ENCODE measurements around the gene ALDH2. TPM values are rescaled to one million over a fixed set of nuclear protein-coding genes. Genes with fewer than 3 reads are reported as not detected.
A peak's percentile ranks its signal among the peaks of the same experiment; 100 is the strongest.

ALDH2 gene
- total and polyA plus RNA-seq, 2 of the 8 experiments (the other 6 are each of a cell fraction or from before 2014, with no cell fraction given) = 25.4 to 43.8 TPM

DNA sequence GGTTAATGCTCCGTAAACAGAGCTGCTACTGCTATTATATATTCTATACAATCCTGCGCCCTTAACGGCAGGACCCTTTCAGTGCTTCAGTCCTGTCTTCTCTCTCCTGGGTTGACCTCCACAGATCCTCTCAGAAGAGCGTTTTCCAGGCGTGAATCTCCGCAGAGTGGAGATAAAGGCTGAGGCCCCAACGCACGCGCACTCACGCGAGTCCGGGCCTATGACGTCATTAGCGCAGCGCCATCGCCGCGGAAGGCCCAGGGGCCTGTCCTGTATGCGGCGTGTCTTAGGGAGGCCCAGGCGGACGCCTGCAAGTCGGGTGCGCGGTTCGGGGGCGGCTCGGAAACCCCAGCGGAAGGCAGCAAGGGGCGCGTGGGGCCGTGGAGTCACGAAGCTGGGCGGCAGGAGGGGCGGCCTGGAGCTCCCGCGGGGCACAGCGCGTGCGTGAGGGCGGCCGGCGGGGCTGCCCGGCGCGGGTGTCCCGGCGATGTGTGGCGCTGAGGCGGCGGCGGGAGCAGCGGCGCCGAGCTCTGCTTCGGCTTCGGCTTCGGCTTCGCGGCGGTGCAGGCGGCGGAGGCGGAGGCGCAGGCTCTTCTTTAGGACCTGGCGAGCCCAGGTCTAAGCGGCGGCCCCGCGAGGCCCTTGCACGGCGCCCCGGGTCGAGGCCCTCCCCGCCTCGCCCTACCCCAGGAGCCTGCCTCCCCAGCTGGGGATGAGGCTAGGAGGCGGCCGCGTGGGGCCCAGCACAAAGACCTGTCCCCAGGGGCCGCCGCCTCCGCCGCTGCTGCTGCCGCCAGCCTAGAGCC lies 75.2 kb downstream of the ALDH2 start, which contains the start of gene MAPKAPK5:
MAPKAPK5 (plus strand) TSS at position 479 of the 806 bp plus-strand sequence. CDS start 506 bp downstream, outside the sequence.
- Histone ChIP-seq H2AK5ac (ENCODE audit: low read depth, low read length) (peak within 1 kb of the TSS; percentile 54; the same call in 1 of the 2 replicates), H4K5ac (ENCODE audit: insufficient read length, low read depth, low read length) (peak within 1 kb of the TSS; percentile 84), H3K14ac (ENCODE audit: insufficient read length) (no peak within 1 kb of the TSS), H4K8ac (ENCODE audit: extremely low read depth, insufficient read depth, low read length) (peak within 1 kb of the TSS; percentile 100), H3K23me2 (ENCODE audit: low read depth, low read length) (peaks cover 6% of the 10 kb centered on the region), H3K23ac (ENCODE audit: insufficient read length) (no peak within 1 kb of the TSS), H4K20me1 (replicated peaks in 1 of 2; ENCODE audit: control insufficient read depth in 1 of 2, insufficient read depth in 2 of 2, low read length in 2 of 2) (peaks cover 0 to 9% of the 10 kb centered on the region in 2 experiments), H4K91ac (replicated peaks; ENCODE audit: insufficient read length, low read length) (peak within 1 kb of the TSS; percentile 94), H3K9me3 (ENCODE audit: insufficient read depth in 2 of 2, low read depth in 1 of 2, low read length in 1 of 2) (no peaks in the 10 kb centered on the region), H3K4me2 (ENCODE audit: insufficient read depth in 1 of 2, low read depth in 2 of 2, low read length in 2 of 2) (peak within 1 kb of the TSS; percentile 86 to 87), H3K79me2 (ENCODE audit: control insufficient read depth in 1 of 2, insufficient read depth in 2 of 2, low read length in 2 of 2) (peaks cover 29 to 73% of the 10 kb centered on the region in 2 experiments), H2BK120ac (replicated peaks; ENCODE audit: low read depth, low read length) (no peak within 1 kb of the TSS), H2BK20ac (ENCODE audit: low read length) (no peak within 1 kb of the TSS), H3K27ac (ENCODE audit: low read depth, low read length) (peak within 1 kb of the TSS; percentile 99), H3K36me3 (ENCODE audit: control insufficient read depth in 2 of 4, insufficient read depth in 4 of 4, low read length in 3 of 4) (peaks cover 2 to 11% (median 5%) of the 10 kb centered on the region in 4 experiments; a peak in 3 of 8 replicates), H3K9ac (replicated peaks in 1 of 4; ENCODE audit: extremely low read depth in 1 of 4, low read depth in 3 of 4, low read length in 3 of 4) (peak within 1 kb of the TSS; percentile 98 to 100 (median 98)), H3K18ac (ENCODE audit: extremely low read depth, low read length) (peak within 1 kb of the TSS; percentile 85; the same call in 1 of the 2 replicates), H3K56ac (replicated peaks; ENCODE audit: insufficient read length, low read depth, low read length) (peak within 1 kb of the TSS; percentile 56), H2BK5ac (ENCODE audit: low read depth, low read length) (peak within 1 kb of the TSS; percentile 93), H2BK12ac (ENCODE audit: low read depth, low read length) (no peak within 1 kb of the TSS), H3K27me3 (replicated peaks in 1 of 4; ENCODE audit: control insufficient read depth in 3 of 4, extremely low read depth in 1 of 4, insufficient read depth in 3 of 4, low read length in 3 of 4) (no peaks in the 10 kb centered on the region), H3K4ac (replicated peaks; ENCODE audit: insufficient read length, low read depth, low read length) (peak within 1 kb of the TSS; percentile 4), H2BK15ac (ENCODE audit: low read length) (no peak within 1 kb of the TSS), H3K79me1 (ENCODE audit: low read depth, low read length) (peaks cover 5% of the 10 kb centered on the region), H3K4me3 (ENCODE audit: extremely low read depth in 1 of 4, insufficient read depth in 2 of 4, low read depth in 3 of 4, low read length in 4 of 4) (peak within 1 kb of the TSS; percentile 75 to 94 (median 86)), H2AFZ (ENCODE audit: low read length) (peak within 1 kb of the TSS; percentile 13), H3K4me1 (replicated peaks in 1 of 4; ENCODE audit: control insufficient read depth in 3 of 4, insufficient read depth in 4 of 4, low read length in 3 of 4) (no peaks in the 10 kb centered on the region; a peak in 2 of 7 replicates)
- DNase-seq (ENCODE audit: low read depth in 1 of 2, low spot score in 2 of 2) = peak; percentile 86 to 98
- CTCF ChIA-PET (ENCODE audit: partially characterized antibody) = interaction anchor here (0.7 to 3.4 kb wide), 6 partner anchors 10 to 180 kb away, joined by 3 to 10 read pairs (median 3); no protein-coding TSS in a partner anchor
- FAIRE-seq = no peak
- 1% methylated on average over 68 of the region's 84 CpGs; no CpG with 5 or more reads in 1 of the 2 experiments for WGBS, 2 experiments (ENCODE audit: extremely low coverage in 1 of 2, insufficient coverage in 1 of 2, insufficient read length in 1 of 2, insufficient replicate concordance in 2 of 2, low coverage in 1 of 2, low lambda C conversion rate in 2 of 2, missing lambda C conversion rate in 1 of 2)
- POLR2A ChIA-PET (ENCODE audit: partially characterized antibody) = interaction anchor here (0.7 to 3.6 kb wide), 21 partner anchors 10 to 178 kb away, joined by 3 to 40 read pairs (median 6); partner anchors contain the start of genes ALDH2, ERP29 and TMEM116
- no peak for TF ChIP-seq RNF2 (IDR thresholded peaks at IDR 0.05; ENCODE audit: borderline replicate concordance, low read depth, low read length, missing control alignments, poor library complexity, severe bottlenecking)
- TF ChIP-seq BACH1 (IDR thresholded peaks at IDR 0.05; ENCODE audit: low read length) = no peak
- no peak for TF ChIP-seq CBX5 (IDR thresholded peaks at IDR 0.05; ENCODE audit: low read depth, low read length)
- peak; percentile 80; the same call in 1 of the 2 replicates for TF ChIP-seq JUN (IDR thresholded peaks at IDR 0.05; ENCODE audit: low read depth, low read length)
- TF ChIP-seq, protein P1, sequence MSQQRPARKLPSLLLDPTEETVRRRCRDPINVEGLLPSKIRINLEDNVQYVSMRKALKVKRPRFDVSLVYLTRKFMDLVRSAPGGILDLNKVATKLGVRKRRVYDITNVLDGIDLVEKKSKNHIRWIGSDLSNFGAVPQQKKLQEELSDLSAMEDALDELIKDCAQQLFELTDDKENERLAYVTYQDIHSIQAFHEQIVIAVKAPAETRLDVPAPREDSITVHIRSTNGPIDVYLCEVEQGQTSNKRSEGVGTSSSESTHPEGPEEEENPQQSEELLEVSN (IDR thresholded peaks at IDR 0.05) = no peak; the same call in none of the 2 replicates
- no peak for TF ChIP-seq MAFK (IDR thresholded peaks at IDR 0.05; ENCODE audit: low read depth, low read length)
- TF ChIP-seq SRF (IDR thresholded peaks at IDR 0.05; ENCODE audit: low read depth, low read length) = peak; percentile 84
- no peak for TF ChIP-seq CTBP2 (IDR thresholded peaks at IDR 0.05; ENCODE audit: borderline replicate concordance, insufficient read depth, insufficient read length, low read length)
- TF ChIP-seq TEAD4 (IDR thresholded peaks at IDR 0.05; ENCODE audit: low read depth, low read length) = no peak
- TF ChIP-seq PHF8 (conservative IDR thresholded peaks at IDR 0.05; ENCODE audit: low read depth, low read length) = peak; percentile 70
